GM15510 (cell line): Measurements from ENCODE around the gene SETDB2.

Source experiments
- POLR2A ChIP-seq: IDR thresholded peaks from 3 replicates; pipeline ENCODE4 v1.6.1; 2011; ENCODE audit warnings: borderline replicate concordance; ENCODE audit not compliant: insufficient read length; ENCODE audit errors: extremely low read depth

SETDB2 gene

GRCh38 chr13:49452725-49453457 is 8.8 kb downstream of the SETDB2 start:
- TF ChIP-seq POLR2A: no peak

DNA sequence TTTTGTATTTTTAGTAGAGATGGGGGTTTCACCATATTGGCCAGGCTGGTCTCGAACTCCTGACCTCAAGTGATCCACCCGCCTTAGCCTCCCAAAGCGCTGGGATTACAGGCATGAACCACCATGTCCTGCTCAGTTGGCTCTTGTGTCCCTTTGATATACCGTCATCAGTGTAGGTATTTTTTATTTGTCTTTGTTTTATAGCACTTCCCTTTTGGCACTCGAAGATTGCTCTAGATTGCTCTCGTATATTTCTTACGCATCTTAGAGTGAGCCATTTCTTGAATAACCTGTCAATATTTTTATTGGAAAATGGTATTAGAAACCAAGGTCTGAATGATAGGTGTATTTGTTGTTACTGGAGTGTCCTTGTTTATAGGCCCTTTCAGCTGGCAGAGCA is 9.4 kb downstream of the SETDB2 start:
- no peak for TF ChIP-seq POLR2A

DNA sequence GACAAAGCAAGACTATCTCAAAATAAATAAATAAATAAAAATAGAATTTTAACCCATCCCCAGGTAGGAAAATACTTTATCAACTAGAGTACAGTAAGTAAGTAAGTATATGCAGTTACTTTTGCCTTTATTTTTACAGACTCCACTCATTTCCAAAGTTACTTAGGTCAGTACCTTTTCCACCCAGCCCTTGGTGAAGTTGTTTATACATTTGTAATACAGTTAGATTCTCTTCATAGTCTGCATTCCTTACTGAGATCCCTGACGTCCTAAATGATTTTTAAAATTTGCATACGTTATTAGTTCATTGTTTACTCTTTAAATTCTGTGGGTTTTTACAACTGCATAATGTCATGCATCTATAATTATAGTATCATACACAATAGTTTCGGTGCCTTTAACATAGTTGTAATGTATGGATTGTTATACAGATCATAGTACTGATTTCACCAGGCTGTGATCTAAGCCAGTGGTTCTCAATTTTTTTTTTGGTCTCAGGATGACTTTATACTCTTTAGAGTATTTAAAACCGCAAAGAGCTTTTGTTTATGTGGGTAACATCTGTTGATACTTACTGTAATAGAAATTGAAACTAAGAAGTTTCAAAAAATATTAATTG is 10.4 kb downstream of the SETDB2 start:
- TF ChIP-seq POLR2A: no peak

- no peak for TF ChIP-seq POLR2A
Observed at GRCh38 chr13:49455007-49455398, 10.9 kb downstream of the SETDB2 start.

GRCh38 chr13:49456156-49456555 is 12.1 kb downstream of the SETDB2 start:
- no peak for TF ChIP-seq POLR2A

- TF ChIP-seq POLR2A: no peak
Observed at GRCh38 chr13:49457221-49457620, 13.1 kb downstream of the SETDB2 start.

DNA sequence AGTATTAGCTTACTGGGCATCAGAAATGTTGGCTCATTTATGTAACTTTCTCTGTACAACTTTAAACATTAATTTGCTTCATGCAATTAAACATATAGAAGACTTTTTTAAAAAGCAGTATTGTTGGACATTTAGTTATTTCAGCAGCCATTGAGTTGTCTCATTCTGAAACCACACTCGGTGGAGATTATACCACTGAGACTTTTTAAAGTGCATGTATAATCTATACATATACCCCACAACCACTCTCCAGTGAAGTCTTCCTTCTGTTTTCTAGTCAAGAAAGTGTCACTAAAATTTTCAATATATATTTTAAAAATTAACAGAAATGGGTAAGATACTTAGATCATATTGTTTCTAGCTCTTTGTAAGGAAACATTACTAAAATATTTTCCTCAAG is 15.5 kb downstream of the SETDB2 start:
- TF ChIP-seq POLR2A: no peak

GRCh38 chr13:49464085-49464484 is 20.0 kb downstream of the SETDB2 start:
- no peak for TF ChIP-seq POLR2A

DNA sequence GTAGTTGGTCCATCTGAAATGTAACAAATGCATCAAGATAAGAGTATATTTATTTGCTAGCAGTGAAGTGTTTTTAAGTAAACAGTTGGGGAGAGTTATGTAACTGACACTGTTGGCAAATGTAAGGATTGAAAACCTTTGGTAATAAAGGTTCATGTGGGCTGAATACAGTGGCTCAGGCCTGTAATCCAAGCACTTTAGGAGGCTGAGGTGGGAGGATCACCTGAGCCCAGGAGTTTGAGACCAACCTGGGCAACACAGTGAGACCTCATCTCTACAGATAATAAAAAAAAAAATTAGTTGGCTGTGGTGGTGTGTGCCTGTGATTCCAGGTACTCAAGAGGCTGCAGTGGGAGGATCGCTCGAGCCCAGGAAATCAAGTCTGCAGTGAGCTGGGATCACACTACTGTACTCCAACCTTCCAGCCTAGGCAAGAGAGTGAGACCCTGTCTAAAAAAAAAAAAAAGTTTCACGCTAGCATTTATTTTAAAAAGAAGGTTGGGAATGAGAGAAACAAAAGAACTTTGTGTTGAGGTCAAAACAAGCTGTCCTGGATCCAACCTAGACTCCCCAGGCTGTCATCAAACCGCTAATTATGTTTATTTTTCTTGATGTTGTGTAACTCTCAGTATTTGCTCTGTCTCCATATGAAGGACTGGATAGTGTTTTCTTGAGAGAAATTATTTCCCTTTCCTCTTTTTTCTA is 20.7 kb downstream of the SETDB2 start:
- no peak for TF ChIP-seq POLR2A

DNA sequence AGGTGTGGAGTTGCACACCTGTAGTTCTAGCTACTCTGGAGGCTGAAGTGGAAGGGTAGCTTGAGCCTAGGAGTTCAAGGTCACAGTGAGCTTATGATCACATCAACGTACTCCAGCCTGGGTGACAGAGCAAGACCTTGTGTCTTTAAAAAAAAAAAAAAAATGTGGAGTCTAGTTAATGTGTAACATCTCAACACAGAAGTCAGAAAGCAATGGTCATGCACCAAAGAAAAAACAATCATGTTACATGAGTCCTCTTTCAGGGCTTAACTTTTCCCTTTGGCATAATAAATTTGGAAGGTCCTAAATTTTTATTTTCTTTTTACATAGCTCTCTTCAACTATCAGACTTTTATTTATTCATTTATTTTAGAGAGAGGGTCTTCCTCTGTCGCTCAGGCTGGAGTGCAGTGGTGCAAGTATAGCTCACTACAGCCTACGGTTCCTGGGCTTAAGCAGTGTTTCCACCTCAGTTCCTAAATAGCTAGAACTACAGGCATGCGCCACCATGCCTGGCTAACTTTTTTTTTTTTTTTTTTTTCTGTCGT is 22.3 kb downstream of the SETDB2 start:
- no peak for TF ChIP-seq POLR2A

- TF ChIP-seq POLR2A: no peak
Observed at GRCh38 chr13:49472186-49472585, 28.1 kb downstream of the SETDB2 start.

GRCh38 chr13:49476529-49476928 is 32.5 kb downstream of the SETDB2 start:
- no peak for TF ChIP-seq POLR2A

DNA sequence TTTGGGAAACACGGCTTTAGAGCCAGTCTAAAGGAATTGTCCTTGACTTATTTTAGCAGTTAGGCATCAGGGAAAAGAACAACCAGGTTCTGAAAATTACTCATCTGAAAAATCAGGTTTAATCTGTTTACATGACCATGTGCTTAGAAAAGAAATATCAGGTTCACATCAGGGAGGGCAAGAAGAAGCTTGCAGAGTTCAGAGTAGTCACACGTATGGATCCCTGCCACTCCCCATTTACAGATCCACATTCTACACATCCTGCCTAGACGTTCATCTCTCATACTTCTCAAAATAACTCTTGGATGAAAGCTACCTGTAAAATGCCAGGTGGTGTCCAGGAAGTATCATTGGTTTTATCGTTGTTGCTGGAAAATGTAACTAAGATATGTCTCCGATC is 37.7 kb downstream of the SETDB2 start:
- TF ChIP-seq POLR2A: no peak

DNA sequence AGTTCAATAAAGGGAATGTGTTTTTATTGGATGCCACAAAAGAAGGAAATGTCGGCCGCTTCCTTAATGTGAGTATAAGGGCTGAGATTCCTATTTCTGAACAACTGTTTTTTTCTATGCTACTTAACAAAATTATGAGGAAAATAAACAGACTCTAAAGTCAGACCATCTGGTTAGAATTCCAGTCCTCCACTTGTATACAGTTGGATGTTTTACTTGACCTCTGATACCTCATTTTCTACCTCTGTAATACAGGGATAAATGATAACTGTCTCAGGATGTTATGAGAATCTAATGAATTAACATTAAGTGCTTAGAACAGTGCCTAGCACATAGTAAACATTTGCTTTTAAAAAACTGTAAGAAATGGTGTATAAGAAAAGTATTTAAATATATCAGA is 44.5 kb downstream of the SETDB2 start:
- no peak for TF ChIP-seq POLR2A

- no peak for TF ChIP-seq POLR2A
Observed at GRCh38 chr13:49494645-49495044, 50.6 kb downstream of the SETDB2 start.
